IMR-90 (cell line): ENCODE measurements around the gene PDE5A.
"Not testable (repeated sequence)": the region's sequence is repeated elsewhere in the genome, so short reads cannot be mapped to it uniquely, and the experiment has no call there.

Experiments
- CHD1 ChIP-seq: IDR thresholded peaks from 2 replicates; pipeline ENCODE4 v1.6.1; 2012; ENCODE audit warnings: low read depth, low read length, improper control_type of control experiment
- MAFK ChIP-seq: IDR thresholded peaks from 2 replicates; pipeline ENCODE4 v1.6.1; 2012; ENCODE audit warnings: low read depth, low read length, improper control_type of control experiment
- POLR2A ChIP-seq: IDR thresholded peaks from 2 replicates; pipeline ENCODE4 v1.6.1; 2012; ENCODE audit warnings: mild to moderate bottlenecking, low read depth, low read length
- TF ChIP-seq, protein P1 (sequence below): conservative IDR thresholded peaks from 2 replicates; pipeline ENCODE4 v1.5.1; 2012; ENCODE audit warnings: mild to moderate bottlenecking, low read depth, low read length, improper control_type of control experiment

GRCh38 chr4:119453286-119453685 is 175.3 kb downstream of the PDE5A start:
- TF ChIP-seq POLR2A, CHD1, MAFK: not testable (repeated sequence)
- TF ChIP-seq, protein P1, sequence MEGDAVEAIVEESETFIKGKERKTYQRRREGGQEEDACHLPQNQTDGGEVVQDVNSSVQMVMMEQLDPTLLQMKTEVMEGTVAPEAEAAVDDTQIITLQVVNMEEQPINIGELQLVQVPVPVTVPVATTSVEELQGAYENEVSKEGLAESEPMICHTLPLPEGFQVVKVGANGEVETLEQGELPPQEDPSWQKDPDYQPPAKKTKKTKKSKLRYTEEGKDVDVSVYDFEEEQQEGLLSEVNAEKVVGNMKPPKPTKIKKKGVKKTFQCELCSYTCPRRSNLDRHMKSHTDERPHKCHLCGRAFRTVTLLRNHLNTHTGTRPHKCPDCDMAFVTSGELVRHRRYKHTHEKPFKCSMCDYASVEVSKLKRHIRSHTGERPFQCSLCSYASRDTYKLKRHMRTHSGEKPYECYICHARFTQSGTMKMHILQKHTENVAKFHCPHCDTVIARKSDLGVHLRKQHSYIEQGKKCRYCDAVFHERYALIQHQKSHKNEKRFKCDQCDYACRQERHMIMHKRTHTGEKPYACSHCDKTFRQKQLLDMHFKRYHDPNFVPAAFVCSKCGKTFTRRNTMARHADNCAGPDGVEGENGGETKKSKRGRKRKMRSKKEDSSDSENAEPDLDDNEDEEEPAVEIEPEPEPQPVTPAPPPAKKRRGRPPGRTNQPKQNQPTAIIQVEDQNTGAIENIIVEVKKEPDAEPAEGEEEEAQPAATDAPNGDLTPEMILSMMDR, result not testable (repeated sequence)
